22Rv1 (cell line): ENCODE measurements around the gene FLNB.

Experiments
- ZFX ChIP-seq: fragments of 450-650 bp; IDR thresholded peaks from 2 replicates; pipeline ENCODE4 v1.6.1; 2017; ENCODE audit warnings: antibody characterized with exemption, borderline replicate concordance
- TF ChIP-seq, protein P1 (sequence below): fragments of 450-650 bp; IDR thresholded peaks from 2 replicates; pipeline ENCODE4 v1.5.1; 2017; ENCODE audit warnings: mild to moderate bottlenecking

GRCh38 chr3:58121183-58121582 is 113.0 kb downstream of the FLNB start:
- TF ChIP-seq, protein P1, sequence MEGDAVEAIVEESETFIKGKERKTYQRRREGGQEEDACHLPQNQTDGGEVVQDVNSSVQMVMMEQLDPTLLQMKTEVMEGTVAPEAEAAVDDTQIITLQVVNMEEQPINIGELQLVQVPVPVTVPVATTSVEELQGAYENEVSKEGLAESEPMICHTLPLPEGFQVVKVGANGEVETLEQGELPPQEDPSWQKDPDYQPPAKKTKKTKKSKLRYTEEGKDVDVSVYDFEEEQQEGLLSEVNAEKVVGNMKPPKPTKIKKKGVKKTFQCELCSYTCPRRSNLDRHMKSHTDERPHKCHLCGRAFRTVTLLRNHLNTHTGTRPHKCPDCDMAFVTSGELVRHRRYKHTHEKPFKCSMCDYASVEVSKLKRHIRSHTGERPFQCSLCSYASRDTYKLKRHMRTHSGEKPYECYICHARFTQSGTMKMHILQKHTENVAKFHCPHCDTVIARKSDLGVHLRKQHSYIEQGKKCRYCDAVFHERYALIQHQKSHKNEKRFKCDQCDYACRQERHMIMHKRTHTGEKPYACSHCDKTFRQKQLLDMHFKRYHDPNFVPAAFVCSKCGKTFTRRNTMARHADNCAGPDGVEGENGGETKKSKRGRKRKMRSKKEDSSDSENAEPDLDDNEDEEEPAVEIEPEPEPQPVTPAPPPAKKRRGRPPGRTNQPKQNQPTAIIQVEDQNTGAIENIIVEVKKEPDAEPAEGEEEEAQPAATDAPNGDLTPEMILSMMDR = no peak
- TF ChIP-seq ZFX = no peak
